Measurements from ENCODE around the gene USP40.
"Not testable (repeated sequence)": the region's sequence is repeated elsewhere in the genome, so short reads cannot be mapped to it uniquely, and the experiment has no call there.

Gene USP40

DNA sequence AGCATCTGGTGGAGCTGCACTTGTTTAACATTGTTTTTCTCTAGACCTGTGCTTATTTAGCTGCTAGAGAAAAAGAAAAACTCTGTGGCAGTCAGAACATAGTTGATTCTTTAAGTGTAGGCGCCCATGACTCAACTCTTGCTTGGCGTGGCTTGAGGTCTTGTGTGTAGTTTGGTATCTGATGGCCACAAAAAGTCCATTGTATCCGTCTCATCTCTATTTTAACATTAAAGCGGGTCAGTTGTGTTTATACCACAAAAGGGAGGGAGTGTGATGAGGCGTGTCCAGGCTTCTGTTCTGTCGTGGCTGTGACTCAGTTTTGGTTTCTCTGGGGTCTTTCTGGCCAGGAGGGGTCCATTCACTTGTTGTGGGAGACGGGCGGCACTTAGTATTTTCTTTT, 26.6 kb upstream of the USP40 start:
- Histone ChIP-seq H3K27me3 (ENCODE audit: control insufficient read depth, insufficient read depth, low read length) (no peaks in the 10 kb centered on the region), H3K4me3 (ENCODE audit: low read depth, low read length) (no peak overlapping the region), H3K4me1 (no peaks in the 10 kb centered on the region), H3K9ac (no peak overlapping the region), H3K4me2 (ENCODE audit: low read length) (no peak overlapping the region), H3K36me3 (ENCODE audit: control insufficient read depth, insufficient read depth, low read length) (no peaks in the 10 kb centered on the region), H2AFZ (no peak overlapping the region), H3K9me3 (ENCODE audit: control insufficient read depth, low read length) (no peaks in the 10 kb centered on the region), H3K79me2 (no peaks in the 10 kb centered on the region), H3K27ac (no peak overlapping the region)
- no peak for TF ChIP-seq CTCF (IDR thresholded peaks at IDR 0.05)

DNA sequence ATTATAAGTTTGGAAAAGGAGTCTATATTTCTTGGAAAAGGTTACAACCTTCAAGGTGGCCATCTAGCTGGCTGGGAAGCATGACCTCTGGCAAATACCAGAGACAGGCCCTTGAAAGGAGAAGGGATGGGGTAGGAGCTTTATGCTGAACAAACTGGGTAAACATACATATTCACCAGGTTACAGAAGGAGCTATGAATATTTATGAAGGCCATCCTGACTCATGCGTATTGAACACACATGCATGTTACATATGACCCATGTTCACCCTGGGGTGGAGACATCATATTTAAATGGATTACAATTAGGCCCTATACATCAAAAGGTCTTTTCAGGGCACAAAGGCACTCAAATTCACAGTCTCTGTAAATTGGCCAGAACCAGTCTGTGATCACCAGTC, 26.1 kb upstream of the USP40 start:
- not testable (repeated sequence) for H3K79me2 ChIP-seq; H3K27ac ChIP-seq; H3K36me3 ChIP-seq (ENCODE audit: control insufficient read depth, insufficient read depth, low read length); H3K9me3 ChIP-seq (ENCODE audit: control insufficient read depth, low read length); H3K27me3 ChIP-seq (ENCODE audit: control insufficient read depth, insufficient read depth, low read length); H3K4me1 ChIP-seq; H3K9ac ChIP-seq; H2AFZ ChIP-seq; H3K4me3 ChIP-seq (ENCODE audit: low read depth, low read length); H3K4me2 ChIP-seq (ENCODE audit: low read length)

DNA sequence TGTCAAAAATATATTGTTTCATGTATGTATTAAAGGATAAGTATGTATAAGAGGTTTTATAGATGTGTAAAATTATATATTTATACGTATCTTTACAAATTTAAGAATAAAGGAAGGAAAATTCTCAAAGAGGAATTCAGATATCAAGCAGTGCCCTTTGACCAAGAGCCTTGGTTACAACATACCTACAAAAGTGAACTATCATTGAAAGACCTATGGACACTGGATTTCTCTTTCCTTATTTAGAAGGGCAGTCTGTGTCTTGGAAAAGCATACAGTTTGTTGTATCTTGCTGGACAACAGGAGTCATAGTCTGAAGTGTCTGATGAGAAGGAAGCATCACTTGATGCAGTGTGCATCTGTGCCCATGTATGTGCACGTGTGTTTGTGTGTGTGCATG, 21.8 kb upstream of the USP40 start:
- Histone ChIP-seq H3K4me2 (ENCODE audit: low read length) (no peak overlapping the region), H3K27ac (no peak overlapping the region), H3K4me1 (no peaks in the 10 kb centered on the region)

GRCh38 chr2:233584210-233584609, 17.6 kb upstream of the USP40 start:
- Histone ChIP-seq H2AFZ (no peak overlapping the region), H3K27ac (no peak overlapping the region), H3K9ac (no peak overlapping the region), H3K36me3 (ENCODE audit: control insufficient read depth, insufficient read depth, low read length) (no peaks in the 10 kb centered on the region), H3K4me2 (ENCODE audit: low read length) (no peak overlapping the region), H3K79me2 (no peaks in the 10 kb centered on the region), H3K9me3 (ENCODE audit: control insufficient read depth, low read length) (no peaks in the 10 kb centered on the region), H3K4me1 (no peaks in the 10 kb centered on the region), H3K27me3 (ENCODE audit: control insufficient read depth, insufficient read depth, low read length) (no peaks in the 10 kb centered on the region), H3K4me3 (ENCODE audit: low read depth, low read length) (no peak overlapping the region)
- TF ChIP-seq CTCF (IDR thresholded peaks at IDR 0.05), result no peak

More for the DNA sequence above, 21.8 kb upstream of the USP40 start:
- no peaks in the 10 kb centered on the region for H3K27me3 ChIP-seq (ENCODE audit: control insufficient read depth, insufficient read depth, low read length)
- H2AFZ ChIP-seq, result no peak overlapping the region
- H3K4me3 ChIP-seq (ENCODE audit: low read depth, low read length), result no peak overlapping the region
- no peak overlapping the region for H3K9ac ChIP-seq
- no peak for TF ChIP-seq CTCF (IDR thresholded peaks at IDR 0.05)
- no peaks in the 10 kb centered on the region for H3K79me2 ChIP-seq
- no peaks in the 10 kb centered on the region for H3K9me3 ChIP-seq (ENCODE audit: control insufficient read depth, low read length)
- H3K36me3 ChIP-seq (ENCODE audit: control insufficient read depth, insufficient read depth, low read length), result no peaks in the 10 kb centered on the region

DNA sequence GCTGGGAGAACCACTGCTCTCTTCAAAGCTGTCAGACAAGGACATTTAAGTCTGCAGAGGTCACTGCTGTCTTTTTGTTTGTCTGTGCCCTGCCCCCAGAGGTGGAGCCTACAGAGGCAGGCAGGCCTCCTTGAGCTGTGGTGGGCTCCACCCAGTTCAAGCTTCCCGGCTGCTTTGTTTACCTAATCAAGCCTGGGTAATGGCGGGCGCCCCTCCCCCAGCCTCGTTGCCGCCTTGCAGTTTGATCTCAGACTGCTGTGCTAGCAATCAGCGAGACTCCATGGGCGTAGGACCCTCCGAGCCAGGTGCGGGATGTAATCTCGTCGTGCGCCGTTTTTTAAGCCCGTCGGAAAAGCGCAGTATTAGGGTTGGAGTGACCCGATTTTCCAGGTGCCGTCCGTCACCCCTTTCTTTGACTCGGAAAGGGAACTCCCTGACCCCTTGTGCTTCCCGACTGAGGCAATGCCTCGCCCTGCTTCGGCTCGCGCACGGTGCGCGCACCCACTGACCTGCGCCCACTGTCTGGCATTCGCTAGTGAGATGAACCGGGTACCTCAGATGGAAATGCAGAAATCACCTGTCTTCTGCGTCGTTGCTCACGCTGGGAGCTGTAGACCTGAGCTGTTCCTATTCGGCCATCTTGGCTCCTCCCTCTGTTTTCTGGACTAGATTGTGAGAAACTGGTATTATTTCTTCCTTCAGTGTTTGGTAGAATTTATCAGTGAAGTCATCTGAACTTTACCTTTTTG, 16.8 kb upstream of the USP40 start:
- not testable (repeated sequence) for H3K4me2 ChIP-seq (ENCODE audit: low read length); H3K27ac ChIP-seq; H3K9me3 ChIP-seq (ENCODE audit: control insufficient read depth, low read length); H2AFZ ChIP-seq; H3K27me3 ChIP-seq (ENCODE audit: control insufficient read depth, insufficient read depth, low read length); H3K4me3 ChIP-seq (ENCODE audit: low read depth, low read length); H3K4me1 ChIP-seq; H3K9ac ChIP-seq; H3K79me2 ChIP-seq; H3K36me3 ChIP-seq (ENCODE audit: control insufficient read depth, insufficient read depth, low read length)

GRCh38 chr2:233577341-233577740, 10.8 kb upstream of the USP40 start:
- H3K79me2 ChIP-seq; H3K27ac ChIP-seq; H3K27me3 ChIP-seq (ENCODE audit: control insufficient read depth, insufficient read depth, low read length); H3K9ac ChIP-seq; H2AFZ ChIP-seq; H3K4me3 ChIP-seq (ENCODE audit: low read depth, low read length); H3K36me3 ChIP-seq (ENCODE audit: control insufficient read depth, insufficient read depth, low read length); H3K4me2 ChIP-seq (ENCODE audit: low read length); H3K4me1 ChIP-seq; H3K9me3 ChIP-seq (ENCODE audit: control insufficient read depth, low read length): not testable (repeated sequence)
